Adrenal gland (tissue), 12 donors: Measurements from ENCODE around the gene LMF1. TPM values are rescaled to one million over a fixed set of nuclear protein-coding genes. Genes with fewer than 3 reads are reported as not detected.
A peak's percentile ranks its signal among the peaks of the same experiment; 100 is the strongest.

ENCODE experiments used
- DNase-seq, 7 donors: peaks; one replicate each; pipeline ENCODE4 v3.0.0-alpha.2; 2019 to 2020
- H3K27ac ChIP-seq, 5 donors: fragments of 200-600 bp; sonication (generic) in 4 of 5; 1 replicate in 3 of 5; 2 replicates in 2 of 5; pipeline versions ENCODE4 v1.5.1 to v1.8.0; 2016 to 2020; ENCODE audit warnings: mild to moderate bottlenecking in 1 of 5
- H3K27me3 ChIP-seq: fragments of 200-600 bp; 2 replicates; pipeline ENCODE4 v1.8.0; 2021
- H3K36me3 ChIP-seq, 2 donors: fragments of 200-600 bp; replicated peaks in 1 of 2; 1 replicate in 1 of 2; 2 replicates in 1 of 2; pipeline versions ENCODE4 v1.5.1 to v1.8.0; 2018 to 2022
- H3K4me1 ChIP-seq, 2 donors: fragments of 200-600 bp; replicated peaks in 1 of 2; 1 replicate in 1 of 2; 2 replicates in 1 of 2; pipeline versions ENCODE4 v1.5.1 to v1.8.0; 2018 to 2021
- H3K4me3 ChIP-seq, 4 donors: fragments of 200-600 bp; sonication (generic) in 3 of 4; one replicate each; pipeline ENCODE4 v1.5.1; 2016 to 2018
- H3K9me3 ChIP-seq, 3 donors: fragments of 200-600 bp; sonication (generic) in 1 of 3; replicated peaks in 1 of 3; 1 replicate in 2 of 3; 2 replicates in 1 of 3; pipeline versions ENCODE4 v1.5.1 to v1.8.0; 2016 to 2021
- POLR2A ChIP-seq, 2 donors: fragments of 450-650 bp; IDR thresholded peaks; one replicate each; pipeline ENCODE4 v1.6.1; 2017; ENCODE audit warnings: antibody characterized with exemption in 2 of 2, mild to moderate bottlenecking in 2 of 2, moderate library complexity in 1 of 2
- WGBS, 4 donors: extraction: QIAGEN DNeasy Blood & Tissue Kit in 2 of 4; methylation state at CpG; one replicate each; pipeline versions ENCODE4 v1.1.5 to v1.1.7; 2013 to 2017; 5-methylcytosine and 5-hydroxymethylcytosine counted together
- intact Hi-C, 2 donors: fragments of 100-400 bp; cut with DNase I; formaldehyde crosslinking; loops; one replicate each; pipeline versions ENCODE4 v1.14.1 to v1.15.0; 2022 to 2023
- polyA plus RNA-seq, 3 donors: library from polyadenylated mRNA; stranded (reverse); fragments of 200-250 nt in 2 of 3; fragments of 350-450 nt in 1 of 3; fragmentation: Illumina TruSeq in 1 of 3; extraction: RNeasy Lipid Tissue Mini Kit (QIAGEN cat#74804) in 1 of 3; gene quantifications; one replicate each; pipeline ENCODE4 v1.2.3, GENCODE V29; 2013 to 2014
- total RNA-seq, 9 donors: library from RNA; depleted of rRNA in 4 of 9; stranded (reverse); fragments of >200 nt in 4 of 9; fragments of 120-200 nt in 1 of 9; fragmentation: NEBNext Ultra II Directional in 1 of 9; extraction: Animal tissue kit (Norgen Biotek cat#: 25700) in 1 of 9; gene quantifications; one replicate each; pipeline versions ENCODE4 v1.1.0 to v1.2.4, GENCODE V29; 2013 to 2023
- TF ChIP-seq, protein P1 (sequence below), 6 experiments: fragments of 450-650 bp in 4 of 6; fragments of 200-600 bp in 2 of 6; sonication (generic) in 1 of 6; IDR thresholded peaks; 1 replicate in 5 of 6; 2 replicates in 1 of 6; pipeline versions ENCODE4 v1.5.1 to v1.8.0; 2016 to 2021; ENCODE audit warnings: antibody characterized with exemption in 6 of 6, mild to moderate bottlenecking in 2 of 6, moderate library complexity in 1 of 6
- donor health status: healthy with polysubstance abuse.
- donor health status: Bipolar disorder and iron deficiency.
- donor health status: DM: yes; HTN: yes; CAD: no.
- donor health status: DM: no; HTN: no; CAD: no.
- donor health status: DM: no; HTN: no; CAD: no.
- donor health status: DM: yes; HTN: yes; CAD: no.

Gene LMF1
- total and polyA plus RNA-seq, 12 donors, result 10.5 to 101 (median 36.3) TPM

GRCh38 chr16:842061-842476 lies 128.7 kb downstream of the LMF1 start:
- H3K4me3 ChIP-seq, result no peak overlapping the region
- peak in 3 of 7 donors; percentile 13 to 71 (median 18) for DNase-seq
- H3K4me1 ChIP-seq, result no peaks in the 10 kb centered on the region
- H3K36me3 ChIP-seq, result no peaks in the 10 kb centered on the region
- no peak overlapping the region for H3K27ac ChIP-seq
- intact Hi-C loops, result no loop called here
- peaks cover 12% of the 10 kb centered on the region for H3K27me3 ChIP-seq
- WGBS, 4 donors, result 46 to 80% (median 64%) methylated on average over 1 to 19 of the region's 19 CpGs
- H3K9me3 ChIP-seq, result no peaks in the 10 kb centered on the region
- TF ChIP-seq, protein P1, sequence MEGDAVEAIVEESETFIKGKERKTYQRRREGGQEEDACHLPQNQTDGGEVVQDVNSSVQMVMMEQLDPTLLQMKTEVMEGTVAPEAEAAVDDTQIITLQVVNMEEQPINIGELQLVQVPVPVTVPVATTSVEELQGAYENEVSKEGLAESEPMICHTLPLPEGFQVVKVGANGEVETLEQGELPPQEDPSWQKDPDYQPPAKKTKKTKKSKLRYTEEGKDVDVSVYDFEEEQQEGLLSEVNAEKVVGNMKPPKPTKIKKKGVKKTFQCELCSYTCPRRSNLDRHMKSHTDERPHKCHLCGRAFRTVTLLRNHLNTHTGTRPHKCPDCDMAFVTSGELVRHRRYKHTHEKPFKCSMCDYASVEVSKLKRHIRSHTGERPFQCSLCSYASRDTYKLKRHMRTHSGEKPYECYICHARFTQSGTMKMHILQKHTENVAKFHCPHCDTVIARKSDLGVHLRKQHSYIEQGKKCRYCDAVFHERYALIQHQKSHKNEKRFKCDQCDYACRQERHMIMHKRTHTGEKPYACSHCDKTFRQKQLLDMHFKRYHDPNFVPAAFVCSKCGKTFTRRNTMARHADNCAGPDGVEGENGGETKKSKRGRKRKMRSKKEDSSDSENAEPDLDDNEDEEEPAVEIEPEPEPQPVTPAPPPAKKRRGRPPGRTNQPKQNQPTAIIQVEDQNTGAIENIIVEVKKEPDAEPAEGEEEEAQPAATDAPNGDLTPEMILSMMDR (IDR thresholded peaks at IDR 0.05), result no peak
- TF ChIP-seq POLR2A (IDR thresholded peaks at IDR 0.05), result no peak

GRCh38 chr16:841455-842060 lies 129.2 kb downstream of the LMF1 start:
- intact Hi-C loops, result no loop called here
- Histone ChIP-seq H3K9me3 (no peaks in the 10 kb centered on the region), H3K4me3 (no peak overlapping the region), H3K4me1 (no peaks in the 10 kb centered on the region), H3K27me3 (peaks cover 12% of the 10 kb centered on the region), H3K27ac (no peak overlapping the region), H3K36me3 (no peaks in the 10 kb centered on the region)
- 85 to 86% (median 85%) methylated on average over 22 to 27 of the region's 27 CpGs for WGBS, 4 donors
- peak in 1 of 7 donors; percentile 5 for DNase-seq
- TF ChIP-seq, protein P1 (IDR thresholded peaks at IDR 0.05), result no peak
- no peak for TF ChIP-seq POLR2A (IDR thresholded peaks at IDR 0.05)

DNA sequence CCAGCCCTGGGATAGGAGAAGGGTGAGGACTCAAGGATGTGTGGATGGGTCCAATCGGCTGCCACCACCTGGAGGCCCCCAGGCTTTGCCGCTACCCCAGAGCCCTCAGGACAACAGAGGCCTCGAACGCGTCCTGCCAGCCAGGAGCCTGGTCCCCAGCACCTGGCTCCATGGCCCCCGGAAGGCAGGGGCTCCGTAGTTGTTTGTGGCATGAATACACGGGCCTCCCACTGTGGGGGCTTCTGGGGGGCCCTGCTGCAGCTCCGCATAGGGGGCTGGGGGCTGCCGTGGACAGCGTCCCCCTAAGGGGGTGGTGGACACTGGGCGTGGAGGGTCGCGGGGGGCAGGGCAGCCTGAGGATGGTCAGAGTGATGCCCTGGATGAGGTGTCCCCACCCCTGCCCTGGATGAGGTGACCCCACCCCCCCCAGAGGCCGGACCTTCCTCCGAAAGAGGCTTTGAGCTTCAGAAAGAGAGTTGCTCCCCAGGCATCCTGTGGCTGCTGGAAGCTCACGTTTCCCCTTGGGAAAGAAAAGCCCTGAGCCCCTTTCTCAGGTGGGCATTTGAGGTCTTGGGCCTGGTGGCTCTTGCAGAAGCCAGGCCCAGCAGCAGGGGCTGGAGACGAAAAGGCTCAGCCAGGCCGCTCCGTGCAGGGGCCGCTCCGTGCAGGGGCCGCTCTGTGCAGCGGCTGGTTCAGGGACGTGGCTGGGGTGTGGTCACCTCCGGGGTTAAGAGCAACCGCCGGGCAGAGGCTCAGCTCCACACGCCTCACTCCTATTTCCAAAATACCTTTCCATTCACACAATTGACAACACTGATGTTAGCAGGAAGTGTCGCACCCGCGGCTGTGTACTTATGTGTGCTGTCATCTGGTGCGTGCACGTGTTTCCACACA lies 130.0 kb downstream of the LMF1 start:
- Histone ChIP-seq H3K4me3 (no peak overlapping the region), H3K27ac (no peak overlapping the region), H3K27me3 (peaks cover 12% of the 10 kb centered on the region), H3K4me1 (no peaks in the 10 kb centered on the region), H3K9me3 (no peaks in the 10 kb centered on the region), H3K36me3 (no peaks in the 10 kb centered on the region)
- peak in 1 of 7 donors; percentile 2 for DNase-seq
- WGBS, 4 donors, result 75 to 83% (median 79%) methylated on average over 10 to 34 of the region's 34 CpGs
- TF ChIP-seq, protein P1 (IDR thresholded peaks at IDR 0.05), result no peak
- TF ChIP-seq POLR2A (IDR thresholded peaks at IDR 0.05), result no peak
- intact Hi-C loops, result no loop called here

GRCh38 chr16:839643-840408 lies 131.0 kb downstream of the LMF1 start:
- Histone ChIP-seq H3K36me3 (no peaks in the 10 kb centered on the region), H3K27me3 (peaks cover 12% of the 10 kb centered on the region), H3K27ac (no peak overlapping the region), H3K4me3 (no peak overlapping the region), H3K9me3 (no peaks in the 10 kb centered on the region), H3K4me1 (no peaks in the 10 kb centered on the region)
- TF ChIP-seq, protein P1 (IDR thresholded peaks at IDR 0.05), result no peak
- TF ChIP-seq POLR2A (IDR thresholded peaks at IDR 0.05), result no peak
- peak in 1 of 7 donors; percentile 3 for DNase-seq
- intact Hi-C loops, result no loop called here
- WGBS, 4 donors, result 66 to 74% (median 69%) methylated on average over 8 to 24 of the region's 24 CpGs
